ENCODE data around the gene ZNF93. TPM values are rescaled to one million over a fixed set of nuclear protein-coding genes. Genes with fewer than 3 reads are reported as not detected.

ZNF93 gene
- total and polyA plus RNA-seq, 2 of the 13 experiments (the other 11 are each of a cell fraction or from before 2014, with no cell fraction given): 0.49 to 0.66 TPM

GRCh38 chr19:19944583-19944880 lies 43.8 kb downstream of the ZNF93 start:
- no peaks in the 10 kb centered on the region for H3K27me3 ChIP-seq (ENCODE audit: control insufficient read depth in 1 of 2, insufficient read depth in 2 of 2, low read length in 2 of 2)
- DNase-seq (ENCODE audit: low spot score) (no peak), FAIRE-seq (no peak), ATAC-seq (no peak)
- in situ Hi-C loops (cut with HindIII; ENCODE audit: extremely low pct_ligation_motif_present, low pct_unique_long_range_greater_than_20kb) (no loop called here), intact Hi-C loops (cut with micrococcal nuclease; ENCODE audit: unreplicated experiment) (no loop called here)
- no peak overlapping the region for H3K4me3 ChIP-seq (replicated peaks in 1 of 3; ENCODE audit: insufficient read depth in 1 of 3, low read depth in 2 of 3, low read length in 3 of 3)
- no peak overlapping the region for H3K27ac ChIP-seq (ENCODE audit: extremely low read length, insufficient read depth, low read length)
- no peaks in the 10 kb centered on the region for H4K20me1 ChIP-seq (ENCODE audit: insufficient read depth, low read length)
- BruUV-seq (replicated peaks): no TSS peak
- H3K36me3 ChIP-seq (replicated peaks in 1 of 2; ENCODE audit: control insufficient read depth in 1 of 2, insufficient read depth in 2 of 2, low read length in 2 of 2): no peaks in the 10 kb centered on the region
- no peak overlapping the region for H3K9ac ChIP-seq (ENCODE audit: insufficient read depth, low read depth, low read length)
- H3K4me1 ChIP-seq (ENCODE audit: insufficient read depth, low read length): no peaks in the 10 kb centered on the region
- no peak overlapping the region for H3K4me2 ChIP-seq (ENCODE audit: low read depth, low read length)
- 34% methylated on average over 3 of the region's 3 CpGs for WGBS (ENCODE audit: low lambda C conversion rate)
- no peak overlapping the region for H2AFZ ChIP-seq (ENCODE audit: low read length)
- peaks cover 64% of the 10 kb centered on the region for H3K9me3 ChIP-seq (ENCODE audit: low read length)
- no peaks in the 10 kb centered on the region for H3K79me2 ChIP-seq (ENCODE audit: insufficient read depth, low read length)
- ChIA-PET POLR2A (no interaction called here), CTCF (ENCODE audit: low intra/inter-chr PET ratio, low total read pairs) (no interaction called here)
- TF ChIP-seq GTF2F1 (IDR thresholded peaks at IDR 0.05; ENCODE audit: low read length): no peak
- no peak for TF ChIP-seq ZNF580 (CRISPR knock-in tag; IDR thresholded peaks at IDR 0.05; ENCODE audit: borderline replicate concordance, low read depth)
- TF ChIP-seq AFF4 (CRISPR knock-in tag; IDR thresholded peaks at IDR 0.05): no peak
- TF ChIP-seq MXD1 (CRISPR knock-in tag; IDR thresholded peaks at IDR 0.05): no peak
- no peak for TF ChIP-seq FOXP1 (IDR thresholded peaks at IDR 0.05)
- no peak for TF ChIP-seq FOXP1 (CRISPR knock-in tag; IDR thresholded peaks at IDR 0.05)
- no peak for TF ChIP-seq HDAC2 (CRISPR knock-in tag; IDR thresholded peaks at IDR 0.05)
- no peak for TF ChIP-seq ZNF280B (CRISPR knock-in tag; IDR thresholded peaks at IDR 0.05; ENCODE audit: borderline replicate concordance)
- TF ChIP-seq ZEB1 (IDR thresholded peaks at IDR 0.05; ENCODE audit: insufficient replicate concordance, low read depth): no peak
- TF ChIP-seq ZNF703 (CRISPR knock-in tag; IDR thresholded peaks at IDR 0.05; ENCODE audit: borderline replicate concordance): no peak
- TF ChIP-seq, protein P1, sequence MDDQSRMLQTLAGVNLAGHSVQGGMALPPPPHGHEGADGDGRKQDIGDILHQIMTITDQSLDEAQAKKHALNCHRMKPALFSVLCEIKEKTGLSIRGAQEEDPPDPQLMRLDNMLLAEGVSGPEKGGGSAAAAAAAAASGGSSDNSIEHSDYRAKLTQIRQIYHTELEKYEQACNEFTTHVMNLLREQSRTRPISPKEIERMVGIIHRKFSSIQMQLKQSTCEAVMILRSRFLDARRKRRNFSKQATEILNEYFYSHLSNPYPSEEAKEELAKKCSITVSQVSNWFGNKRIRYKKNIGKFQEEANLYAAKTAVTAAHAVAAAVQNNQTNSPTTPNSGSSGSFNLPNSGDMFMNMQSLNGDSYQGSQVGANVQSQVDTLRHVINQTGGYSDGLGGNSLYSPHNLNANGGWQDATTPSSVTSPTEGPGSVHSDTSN (CRISPR knock-in tag; IDR thresholded peaks at IDR 0.05; ENCODE audit: borderline replicate concordance): no peak
- TF ChIP-seq, protein P2, sequence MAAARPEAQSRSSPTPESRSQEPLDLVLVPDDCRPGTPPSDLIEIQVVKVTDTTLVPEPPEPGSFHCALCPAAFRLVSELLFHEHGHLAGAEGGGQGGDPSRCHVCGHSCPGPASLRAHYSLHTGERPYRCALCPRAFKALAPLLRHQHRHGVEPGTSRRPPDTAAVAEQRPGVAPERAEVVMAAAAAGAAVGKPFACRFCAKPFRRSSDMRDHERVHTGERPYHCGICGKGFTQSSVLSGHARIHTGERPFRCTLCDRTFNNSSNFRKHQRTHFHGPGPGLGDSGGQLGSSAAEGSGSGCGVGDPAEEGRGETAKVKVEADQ (CRISPR knock-in tag; IDR thresholded peaks at IDR 0.05; ENCODE audit: borderline replicate concordance): no peak
- TF ChIP-seq ZNF781 (CRISPR knock-in tag; IDR thresholded peaks at IDR 0.05; ENCODE audit: borderline replicate concordance, not compliant biosample characterization): no peak

Data from HepG2 (cell line).